Fibroblast of lung (primary cell): ENCODE data around the gene SPAG9. TPM values are rescaled to one million over a fixed set of nuclear protein-coding genes. Genes with fewer than 3 reads are reported as not detected.
"Not testable (repeated sequence)": the region's sequence is repeated elsewhere in the genome, so short reads cannot be mapped to it uniquely, and the experiment has no call there.

Source experiments
- DNase-seq, 2 donors: peaks; one replicate each; pipeline versions ENCODE4 v3.0.0 to v3.0.0-alpha.2; 2010; ENCODE audit warnings: low read depth in 2 of 2
- H2AFZ ChIP-seq: 2 replicates; pipeline ENCODE4 v1.5.1; 2012; ENCODE audit warnings: low read length, control low read depth, inconsistent platforms
- H3K27ac ChIP-seq: 2 replicates; pipeline ENCODE4 v1.5.1; 2011; ENCODE audit warnings: low read length, control low read depth; ENCODE audit not compliant: insufficient read depth
- H3K27me3 ChIP-seq: 2 replicates; pipeline ENCODE4 v1.5.1; 2011; ENCODE audit warnings: mild to moderate bottlenecking, low read length; ENCODE audit not compliant: control insufficient read depth, insufficient read depth
- H3K36me3 ChIP-seq: 2 replicates; pipeline ENCODE4 v1.5.1; 2011; ENCODE audit warnings: low read length; ENCODE audit not compliant: control insufficient read depth, insufficient read depth
- H3K4me1 ChIP-seq: 2 replicates; pipeline ENCODE4 v1.5.1; 2011; ENCODE audit warnings: low read length; ENCODE audit not compliant: control insufficient read depth, insufficient read depth; ENCODE audit errors: extremely low read depth
- H3K4me2 ChIP-seq: 2 replicates; pipeline ENCODE4 v1.5.1; 2011; ENCODE audit warnings: low read length, control low read depth; ENCODE audit not compliant: insufficient read depth; ENCODE audit errors: extremely low read depth
- H3K4me3 ChIP-seq, 4 experiments: fragments of 200-600 bp in 1 of 4; sonication (generic) in 1 of 4; replicated peaks in 1 of 4; 2 replicates each; pipeline ENCODE4 v1.5.1; 2011 to 2016; ENCODE audit warnings: low read length in 4 of 4, low read depth in 3 of 4, mild to moderate bottlenecking in 3 of 4, control low read depth in 2 of 4, inconsistent platforms in 1 of 4, mixed read lengths in 1 of 4; ENCODE audit not compliant: insufficient read depth in 1 of 4; ENCODE audit errors: control extremely low read depth in 1 of 4
- H3K79me2 ChIP-seq: 2 replicates; pipeline ENCODE4 v1.5.1; 2012; ENCODE audit warnings: mild to moderate bottlenecking, low read length, inconsistent platforms; ENCODE audit not compliant: control insufficient read depth, insufficient read depth
- H3K9ac ChIP-seq: 2 replicates; pipeline ENCODE4 v1.5.1; 2011; ENCODE audit warnings: mild to moderate bottlenecking, low read length, control low read depth; ENCODE audit not compliant: insufficient read depth
- H3K9me3 ChIP-seq: 2 replicates; pipeline ENCODE4 v1.5.1; 2012; ENCODE audit warnings: low read depth, low read length; ENCODE audit not compliant: control insufficient read depth, insufficient read depth
- H4K20me1 ChIP-seq: 2 replicates; pipeline ENCODE4 v1.5.1; 2011; ENCODE audit warnings: low read length; ENCODE audit not compliant: control insufficient read depth, insufficient read depth; ENCODE audit errors: extremely low read depth
- EZH2 ChIP-seq: IDR thresholded peaks from 2 replicates; pipeline ENCODE4 v1.5.1; 2012; ENCODE audit warnings: low read length, control low read depth, mild to moderate bottlenecking; ENCODE audit errors: missing control alignments
- polyA plus RNA-seq, 2 donors: library from polyadenylated mRNA; depleted of rRNA in 1 of 2; stranded (reverse) in 1 of 2; unstranded in 1 of 2; fragments of >200 nt; gene quantifications; 2 replicates each; pipeline ENCODE4 v1.2.1, GENCODE V29; 2011 to 2012; ENCODE audit warnings: missing spikeins in 1 of 2
- total RNA-seq: library from RNA; depleted of rRNA; stranded (reverse); fragments of >200 nt; gene quantifications from 2 replicates; pipeline ENCODE4 v1.2.1, GENCODE V29; 2014
- TF ChIP-seq, protein P1 (sequence below), 2 donors: IDR thresholded peaks in 1 of 2; conservative IDR thresholded peaks in 1 of 2; 1 replicate in 1 of 2; 2 replicates in 1 of 2; pipeline ENCODE4 v1.5.1; 2011 to 2012; ENCODE audit warnings: low read length in 2 of 2, control low read depth in 1 of 2, inconsistent platforms in 1 of 2, low read depth in 1 of 2, mild to moderate bottlenecking in 1 of 2

Gene SPAG9
- total and polyA plus RNA-seq, 2 donors (not counting 1 experiment from before 2014, with no cell fraction given) = 49.8 to 126 TPM

DNA sequence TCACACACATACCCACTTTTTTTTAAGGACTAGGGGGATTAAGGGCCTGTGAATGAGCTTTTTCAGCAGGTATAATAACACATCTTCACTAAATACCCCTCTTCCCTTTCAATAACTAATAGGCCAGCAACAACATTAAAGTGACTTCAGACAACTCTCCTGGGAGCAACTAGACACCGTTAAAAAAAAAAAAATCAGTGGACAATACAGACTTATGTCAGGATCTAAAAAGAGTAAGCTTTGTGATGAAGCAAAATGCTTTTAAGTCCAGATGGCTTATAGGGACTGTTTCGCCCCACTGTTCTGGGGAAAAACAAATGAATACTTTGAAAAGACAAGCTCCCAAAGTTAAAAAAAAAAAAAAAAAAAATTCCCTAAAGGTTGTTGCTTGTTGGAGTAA lies 29.0 kb downstream of the SPAG9 start:
- Histone ChIP-seq H2AFZ (no peak overlapping the region), H3K9me3 (no peaks in the 10 kb centered on the region), H3K4me3 (no peak overlapping the region), H3K27me3 (no peaks in the 10 kb centered on the region), H3K36me3 (no peaks in the 10 kb centered on the region), H3K79me2 (peaks cover 20% of the 10 kb centered on the region), H3K27ac (no peak overlapping the region), H3K4me2 (no peak overlapping the region), H4K20me1 (no peaks in the 10 kb centered on the region), H3K4me1 (no peaks in the 10 kb centered on the region), H3K9ac (no peak overlapping the region)
- TF ChIP-seq, protein P1, sequence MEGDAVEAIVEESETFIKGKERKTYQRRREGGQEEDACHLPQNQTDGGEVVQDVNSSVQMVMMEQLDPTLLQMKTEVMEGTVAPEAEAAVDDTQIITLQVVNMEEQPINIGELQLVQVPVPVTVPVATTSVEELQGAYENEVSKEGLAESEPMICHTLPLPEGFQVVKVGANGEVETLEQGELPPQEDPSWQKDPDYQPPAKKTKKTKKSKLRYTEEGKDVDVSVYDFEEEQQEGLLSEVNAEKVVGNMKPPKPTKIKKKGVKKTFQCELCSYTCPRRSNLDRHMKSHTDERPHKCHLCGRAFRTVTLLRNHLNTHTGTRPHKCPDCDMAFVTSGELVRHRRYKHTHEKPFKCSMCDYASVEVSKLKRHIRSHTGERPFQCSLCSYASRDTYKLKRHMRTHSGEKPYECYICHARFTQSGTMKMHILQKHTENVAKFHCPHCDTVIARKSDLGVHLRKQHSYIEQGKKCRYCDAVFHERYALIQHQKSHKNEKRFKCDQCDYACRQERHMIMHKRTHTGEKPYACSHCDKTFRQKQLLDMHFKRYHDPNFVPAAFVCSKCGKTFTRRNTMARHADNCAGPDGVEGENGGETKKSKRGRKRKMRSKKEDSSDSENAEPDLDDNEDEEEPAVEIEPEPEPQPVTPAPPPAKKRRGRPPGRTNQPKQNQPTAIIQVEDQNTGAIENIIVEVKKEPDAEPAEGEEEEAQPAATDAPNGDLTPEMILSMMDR (conservative IDR thresholded peaks at IDR 0.05 in 1 of 2, IDR thresholded peaks at IDR 0.05 in 1 of 2; ENCODE audit: low read depth in 1 of 2, low read length in 2 of 2) = no peak
- no peak for TF ChIP-seq EZH2
- no peak for DNase-seq

DNA sequence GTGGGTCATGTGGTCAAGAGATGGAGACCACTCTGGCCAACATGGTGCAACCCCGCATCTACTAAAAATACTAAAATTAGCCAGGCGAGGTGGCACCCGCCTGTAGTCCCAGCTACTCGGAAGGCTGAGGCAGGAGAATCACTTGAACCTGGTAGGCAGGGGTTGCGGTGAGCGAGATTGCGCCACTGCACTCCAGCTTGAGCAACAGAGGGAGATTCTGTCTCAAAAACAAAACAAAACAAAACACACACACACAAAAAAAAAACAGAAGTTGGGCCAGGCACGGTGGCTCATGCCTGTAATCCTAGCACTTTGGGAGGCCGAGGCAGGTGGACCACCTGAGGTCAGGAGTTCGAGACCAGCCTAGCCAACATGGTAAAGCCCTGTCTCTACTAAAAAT lies 31.8 kb downstream of the SPAG9 start:
- H3K9me3 ChIP-seq, H3K27ac ChIP-seq, H3K36me3 ChIP-seq, H3K9ac ChIP-seq, H3K4me1 ChIP-seq, H4K20me1 ChIP-seq, DNase-seq, H3K27me3 ChIP-seq, H3K4me3 ChIP-seq, H3K4me2 ChIP-seq, H2AFZ ChIP-seq: not testable (repeated sequence)
- peaks cover 23% of the 10 kb centered on the region for H3K79me2 ChIP-seq

DNA sequence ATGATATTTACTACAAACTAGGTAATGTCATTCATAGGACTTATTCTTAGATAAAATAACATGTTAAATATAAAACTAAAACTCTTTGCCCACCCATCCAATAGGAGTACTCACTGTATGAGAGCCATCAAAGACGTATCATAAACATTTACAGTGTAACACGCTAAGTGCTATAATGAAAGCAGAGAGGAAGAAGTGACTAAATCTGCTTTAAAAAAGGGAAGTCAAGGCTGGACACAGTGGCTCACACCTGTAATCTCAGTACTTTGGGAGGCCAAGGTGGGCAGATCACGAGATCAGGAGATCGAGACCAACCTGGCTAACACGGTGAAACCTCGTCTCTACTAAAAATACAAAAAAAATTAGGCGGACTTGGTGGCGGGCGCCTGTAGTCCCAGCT lies 32.4 kb downstream of the SPAG9 start:
- Histone ChIP-seq H3K4me1 (peaks cover 3% of the 10 kb centered on the region), H2AFZ (no peak overlapping the region), H3K9me3 (no peaks in the 10 kb centered on the region), H3K27me3 (no peaks in the 10 kb centered on the region), H3K36me3 (no peaks in the 10 kb centered on the region), H3K4me3 (no peak overlapping the region), H3K9ac (no peak overlapping the region), H3K4me2 (no peak overlapping the region), H4K20me1 (no peaks in the 10 kb centered on the region), H3K27ac (no peak overlapping the region), H3K79me2 (peaks cover 25% of the 10 kb centered on the region)
- no peak for DNase-seq
- TF ChIP-seq, protein P1 (conservative IDR thresholded peaks at IDR 0.05 in 1 of 2, IDR thresholded peaks at IDR 0.05 in 1 of 2; ENCODE audit: low read depth in 1 of 2, low read length in 2 of 2) = no peak
- no peak for TF ChIP-seq EZH2
